ENCODE results near the gene PFKM.

PFKM gene

DNA sequence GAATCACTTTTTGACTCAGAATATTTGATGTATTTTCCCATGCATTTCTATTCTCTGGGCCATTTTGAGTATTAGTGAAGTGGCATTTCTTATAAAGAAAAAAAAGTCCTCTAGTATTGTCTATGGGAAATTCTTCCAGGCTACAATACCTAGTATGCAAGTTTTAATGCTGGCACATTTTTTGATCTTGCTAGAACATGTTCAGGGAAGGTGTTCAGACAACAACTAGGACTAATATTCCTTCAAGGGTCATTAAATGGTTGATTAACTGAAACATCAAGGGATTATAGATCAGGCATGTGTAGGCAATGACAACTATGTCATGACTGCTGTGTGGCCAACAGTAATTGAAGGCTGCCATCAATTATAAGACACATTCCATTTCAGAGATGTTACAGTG lies 71.9 kb downstream of the PFKM start:
- Histone ChIP-seq H3K79me2 (ENCODE audit: insufficient read depth, low read length) (no peaks in the 10 kb centered on the region), H3K4me2 (ENCODE audit: low read length) (no peak overlapping the region), H2AFZ (ENCODE audit: low read length) (no peak overlapping the region), H4K20me1 (ENCODE audit: insufficient read depth, low read length) (no peaks in the 10 kb centered on the region), H3K27ac (ENCODE audit: low read depth, low read length, poor library complexity, severe bottlenecking) (no peak overlapping the region), H3K4me3 (ENCODE audit: low read depth, low read length, poor library complexity, severe bottlenecking) (no peak overlapping the region), H3K36me3 (ENCODE audit: insufficient read depth, low read length) (no peaks in the 10 kb centered on the region), H3K27me3 (ENCODE audit: insufficient read depth, low read length) (no peaks in the 10 kb centered on the region), H3K9me3 (ENCODE audit: low read length) (no peaks in the 10 kb centered on the region), H3K9ac (ENCODE audit: low read length) (no peak overlapping the region), H3K4me1 (ENCODE audit: insufficient read depth, low read length, severe bottlenecking) (no peaks in the 10 kb centered on the region), H3F3A (ENCODE audit: insufficient read depth, low read length) (no peaks in the 10 kb centered on the region), H3K9me2 (ENCODE audit: low read depth, low read length) (no peaks in the 10 kb centered on the region)
- TF ChIP-seq CTCF (IDR thresholded peaks at IDR 0.05; ENCODE audit: low read length) (no peak), EZH2 (IDR thresholded peaks at IDR 0.05; ENCODE audit: borderline replicate concordance, low read length) (no peak)

DNA sequence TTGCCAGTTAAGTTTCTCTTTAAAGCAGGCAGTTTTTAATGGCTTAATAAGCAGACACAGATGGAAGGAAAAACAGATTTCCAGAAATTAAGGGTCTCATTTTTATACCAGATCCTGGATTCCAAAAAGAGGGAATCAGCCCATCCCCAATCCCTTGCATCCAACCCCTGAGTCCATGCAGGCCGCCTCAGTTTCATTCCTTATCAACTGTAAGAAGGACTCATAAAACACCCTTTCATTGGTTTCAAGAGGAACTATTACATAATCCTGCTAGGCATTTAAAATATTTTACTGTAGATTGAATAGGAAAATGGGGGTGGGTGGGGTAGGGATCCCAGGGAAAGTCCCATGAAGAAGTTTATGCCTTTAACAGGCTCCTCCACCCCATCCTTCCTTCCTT lies 73.7 kb downstream of the PFKM start:
- TF ChIP-seq CTCF (IDR thresholded peaks at IDR 0.05; ENCODE audit: low read length) = no peak
- no peak for TF ChIP-seq EZH2 (IDR thresholded peaks at IDR 0.05; ENCODE audit: borderline replicate concordance, low read length)
- Histone ChIP-seq H3K9me3 (ENCODE audit: low read length) (no peaks in the 10 kb centered on the region), H3K27me3 (ENCODE audit: insufficient read depth, low read length) (no peaks in the 10 kb centered on the region), H3K4me2 (ENCODE audit: low read length) (no peak overlapping the region), H4K20me1 (ENCODE audit: insufficient read depth, low read length) (no peaks in the 10 kb centered on the region), H2AFZ (ENCODE audit: low read length) (no peak overlapping the region), H3K4me1 (ENCODE audit: insufficient read depth, low read length, severe bottlenecking) (peaks cover 8% of the 10 kb centered on the region), H3K4me3 (ENCODE audit: low read depth, low read length, poor library complexity, severe bottlenecking) (no peak overlapping the region), H3F3A (ENCODE audit: insufficient read depth, low read length) (no peaks in the 10 kb centered on the region), H3K9me2 (ENCODE audit: low read depth, low read length) (no peaks in the 10 kb centered on the region), H3K27ac (ENCODE audit: low read depth, low read length, poor library complexity, severe bottlenecking) (no peak overlapping the region), H3K79me2 (ENCODE audit: insufficient read depth, low read length) (no peaks in the 10 kb centered on the region), H3K36me3 (ENCODE audit: insufficient read depth, low read length) (no peaks in the 10 kb centered on the region), H3K9ac (ENCODE audit: low read length) (no peak overlapping the region)

DNA sequence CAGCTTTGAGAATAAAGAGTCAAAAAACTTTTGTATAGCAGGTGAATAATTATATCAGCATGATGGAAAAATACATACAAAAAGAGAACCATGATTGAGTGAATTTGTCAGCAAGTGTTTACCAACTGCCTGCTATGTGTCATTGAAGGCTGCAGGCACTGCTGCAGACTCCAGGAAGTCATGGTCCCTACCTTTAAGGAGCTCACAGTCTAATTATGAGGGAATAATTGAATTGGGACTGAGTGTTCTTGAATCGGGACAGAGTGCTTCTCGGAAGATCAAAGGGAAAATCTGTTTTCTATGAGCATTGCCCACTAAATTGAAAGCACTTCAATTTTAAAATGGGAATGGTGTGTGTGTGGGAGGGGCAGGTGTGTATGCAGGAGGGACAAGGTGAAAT lies 74.5 kb downstream of the PFKM start:
- H3K4me2 ChIP-seq (ENCODE audit: low read length) = no peak overlapping the region

More for the DNA sequence above, 74.5 kb downstream of the PFKM start:
- Histone ChIP-seq H3F3A (ENCODE audit: insufficient read depth, low read length) (no peaks in the 10 kb centered on the region), H3K27ac (ENCODE audit: low read depth, low read length, poor library complexity, severe bottlenecking) (no peak overlapping the region), H3K79me2 (ENCODE audit: insufficient read depth, low read length) (no peaks in the 10 kb centered on the region), H2AFZ (ENCODE audit: low read length) (no peak overlapping the region), H3K36me3 (ENCODE audit: insufficient read depth, low read length) (no peaks in the 10 kb centered on the region; the same call in 1 of the 2 replicates), H3K4me3 (ENCODE audit: low read depth, low read length, poor library complexity, severe bottlenecking) (no peak overlapping the region), H3K9me2 (ENCODE audit: low read depth, low read length) (no peaks in the 10 kb centered on the region), H4K20me1 (ENCODE audit: insufficient read depth, low read length) (no peaks in the 10 kb centered on the region), H3K4me1 (ENCODE audit: insufficient read depth, low read length, severe bottlenecking) (peaks cover 16% of the 10 kb centered on the region), H3K9ac (ENCODE audit: low read length) (no peak overlapping the region), H3K9me3 (ENCODE audit: low read length) (no peaks in the 10 kb centered on the region), H3K27me3 (ENCODE audit: insufficient read depth, low read length) (no peaks in the 10 kb centered on the region)
- TF ChIP-seq CTCF (IDR thresholded peaks at IDR 0.05; ENCODE audit: low read length) = no peak
- TF ChIP-seq EZH2 (IDR thresholded peaks at IDR 0.05; ENCODE audit: borderline replicate concordance, low read length) = no peak
